K562 (cell line): Measurements from ENCODE around the gene MTMR3. TPM values are rescaled to one million over a fixed set of nuclear protein-coding genes. Genes with fewer than 3 reads are reported as not detected.

Experiments
- CSDE1 ChIP-seq, 2 experiments: fragments of 450-650 bp; IDR thresholded peaks; 2 replicates each; pipeline ENCODE4 v1.6.1; 2016; ENCODE audit warnings: mild to moderate bottlenecking in 1 of 2
- FOS ChIP-seq: IDR thresholded peaks from 3 replicates; pipeline ENCODE4 v1.6.1; 2011; ENCODE audit not compliant: insufficient read length; ENCODE audit errors: extremely low read depth
- MAFG ChIP-seq: fragments of 450-650 bp; conservative IDR thresholded peaks from 2 replicates; pipeline ENCODE4 v1.6.1; 2016; ENCODE audit warnings: missing genetic modification characterization, missing compliant biosample characterization
- MYBL2 ChIP-seq, 2 experiments: fragments of 450-650 bp in 1 of 2; sonication (generic) in 1 of 2; formaldehyde crosslinking in 1 of 2; IDR thresholded peaks; 2 replicates each; pipeline versions ENCODE4 v1.6.1 to v1.8.1; 2017 to 2022; ENCODE audit warnings: borderline replicate concordance in 1 of 2, inconsistent platforms in 1 of 2, low read depth in 1 of 2, mild to moderate bottlenecking in 1 of 2, missing genetic modification reagents in 1 of 2, moderate library complexity in 1 of 2
- SIX5 ChIP-seq, 2 experiments: IDR thresholded peaks; 2 replicates each; pipeline ENCODE4 v1.6.1; 2011; ENCODE audit warnings: low read length in 2 of 2, borderline replicate concordance in 1 of 2, low read depth in 1 of 2, mild to moderate bottlenecking in 1 of 2, moderate library complexity in 1 of 2; ENCODE audit not compliant: insufficient read depth in 1 of 2
- ZFP36 ChIP-seq: fragments of 150-350 bp; IDR thresholded peaks from 2 replicates; pipeline ENCODE4 v1.6.1; 2018; ENCODE audit warnings: low read length, low read depth; ENCODE audit not compliant: partially characterized antibody
- ZKSCAN3 ChIP-seq: fragments of 250-450 bp; sonication (Bioruptor Pico); IDR thresholded peaks from 2 replicates; pipeline ENCODE4 v1.4.0; 2020
- ZNF316 ChIP-seq: fragments of 450-650 bp; IDR thresholded peaks from 2 replicates; pipeline ENCODE4 v1.6.1; 2016
- ZNF354B ChIP-seq: fragments of 250-450 bp; sonication (Bioruptor Pico); IDR thresholded peaks from 2 replicates; pipeline ENCODE4 v1.4.0; 2020
- ZNF668 ChIP-seq: fragments of 250-450 bp; sonication (Bioruptor Pico); IDR thresholded peaks from 2 replicates; pipeline ENCODE4 v1.8.0; 2022; ENCODE audit warnings: mild to moderate bottlenecking, inconsistent platforms
- polyA plus RNA-seq, 8 experiments: library from polyadenylated mRNA; depleted of rRNA in 4 of 8; stranded (reverse) in 5 of 8; unstranded in 3 of 8; fragments of >200 nt; fragmentation: Nextera tagmentation in 2 of 8; fragmentation: Illumina TruSeq in 1 of 8; extraction: Ambion mirVana in 2 of 8; extraction: Trizol in 1 of 8; gene quantifications; 2 replicates each; pipeline versions ENCODE4 v1.2.1 to v1.2.3, GENCODE V29; 2011 to 2014; ENCODE audit warnings: inconsistent platforms in 1 of 8, missing spikeins in 1 of 8
- total RNA-seq, 7 experiments: library from RNA; depleted of rRNA in 6 of 7; stranded (reverse); fragments of >200 nt in 6 of 7; fragmentation: Illumina TruSeq in 2 of 7; extraction: Trizol in 2 of 7; gene quantifications; 2 replicates each; pipeline versions ENCODE4 v1.2.1 to v1.2.3, GENCODE V29; 2011 to 2021; ENCODE audit warnings: low replicate concordance in 1 of 7
- TF ChIP-seq, protein P1 (sequence below): fragments of 450-650 bp; IDR thresholded peaks from 2 replicates; pipeline ENCODE4 v1.6.1; 2016; ENCODE audit warnings: mild to moderate bottlenecking, moderate library complexity
- TF ChIP-seq, protein P2 (sequence below): fragments of 200-800 bp; sonication (Bioruptor generic); IDR thresholded peaks from 2 replicates; pipeline ENCODE4 v1.6.1; 2017; ENCODE audit warnings: missing genetic modification characterization, missing compliant biosample characterization
- TF ChIP-seq, protein P3 (sequence below): conservative IDR thresholded peaks from 2 replicates; pipeline ENCODE4 v1.6.1; 2011; ENCODE audit warnings: low read depth, mild to moderate bottlenecking, low read length; ENCODE audit not compliant: control insufficient read depth

Gene MTMR3
- total and polyA plus RNA-seq, 9 of the 15 experiments (the other 6 are each of a cell fraction or from before 2014, with no cell fraction given) = 1.6 to 13.7 (median 7.9) TPM

GRCh38 chr22:29937940-29938693 lies 55.1 kb downstream of the MTMR3 start (continued):
- TF ChIP-seq, protein P1, sequence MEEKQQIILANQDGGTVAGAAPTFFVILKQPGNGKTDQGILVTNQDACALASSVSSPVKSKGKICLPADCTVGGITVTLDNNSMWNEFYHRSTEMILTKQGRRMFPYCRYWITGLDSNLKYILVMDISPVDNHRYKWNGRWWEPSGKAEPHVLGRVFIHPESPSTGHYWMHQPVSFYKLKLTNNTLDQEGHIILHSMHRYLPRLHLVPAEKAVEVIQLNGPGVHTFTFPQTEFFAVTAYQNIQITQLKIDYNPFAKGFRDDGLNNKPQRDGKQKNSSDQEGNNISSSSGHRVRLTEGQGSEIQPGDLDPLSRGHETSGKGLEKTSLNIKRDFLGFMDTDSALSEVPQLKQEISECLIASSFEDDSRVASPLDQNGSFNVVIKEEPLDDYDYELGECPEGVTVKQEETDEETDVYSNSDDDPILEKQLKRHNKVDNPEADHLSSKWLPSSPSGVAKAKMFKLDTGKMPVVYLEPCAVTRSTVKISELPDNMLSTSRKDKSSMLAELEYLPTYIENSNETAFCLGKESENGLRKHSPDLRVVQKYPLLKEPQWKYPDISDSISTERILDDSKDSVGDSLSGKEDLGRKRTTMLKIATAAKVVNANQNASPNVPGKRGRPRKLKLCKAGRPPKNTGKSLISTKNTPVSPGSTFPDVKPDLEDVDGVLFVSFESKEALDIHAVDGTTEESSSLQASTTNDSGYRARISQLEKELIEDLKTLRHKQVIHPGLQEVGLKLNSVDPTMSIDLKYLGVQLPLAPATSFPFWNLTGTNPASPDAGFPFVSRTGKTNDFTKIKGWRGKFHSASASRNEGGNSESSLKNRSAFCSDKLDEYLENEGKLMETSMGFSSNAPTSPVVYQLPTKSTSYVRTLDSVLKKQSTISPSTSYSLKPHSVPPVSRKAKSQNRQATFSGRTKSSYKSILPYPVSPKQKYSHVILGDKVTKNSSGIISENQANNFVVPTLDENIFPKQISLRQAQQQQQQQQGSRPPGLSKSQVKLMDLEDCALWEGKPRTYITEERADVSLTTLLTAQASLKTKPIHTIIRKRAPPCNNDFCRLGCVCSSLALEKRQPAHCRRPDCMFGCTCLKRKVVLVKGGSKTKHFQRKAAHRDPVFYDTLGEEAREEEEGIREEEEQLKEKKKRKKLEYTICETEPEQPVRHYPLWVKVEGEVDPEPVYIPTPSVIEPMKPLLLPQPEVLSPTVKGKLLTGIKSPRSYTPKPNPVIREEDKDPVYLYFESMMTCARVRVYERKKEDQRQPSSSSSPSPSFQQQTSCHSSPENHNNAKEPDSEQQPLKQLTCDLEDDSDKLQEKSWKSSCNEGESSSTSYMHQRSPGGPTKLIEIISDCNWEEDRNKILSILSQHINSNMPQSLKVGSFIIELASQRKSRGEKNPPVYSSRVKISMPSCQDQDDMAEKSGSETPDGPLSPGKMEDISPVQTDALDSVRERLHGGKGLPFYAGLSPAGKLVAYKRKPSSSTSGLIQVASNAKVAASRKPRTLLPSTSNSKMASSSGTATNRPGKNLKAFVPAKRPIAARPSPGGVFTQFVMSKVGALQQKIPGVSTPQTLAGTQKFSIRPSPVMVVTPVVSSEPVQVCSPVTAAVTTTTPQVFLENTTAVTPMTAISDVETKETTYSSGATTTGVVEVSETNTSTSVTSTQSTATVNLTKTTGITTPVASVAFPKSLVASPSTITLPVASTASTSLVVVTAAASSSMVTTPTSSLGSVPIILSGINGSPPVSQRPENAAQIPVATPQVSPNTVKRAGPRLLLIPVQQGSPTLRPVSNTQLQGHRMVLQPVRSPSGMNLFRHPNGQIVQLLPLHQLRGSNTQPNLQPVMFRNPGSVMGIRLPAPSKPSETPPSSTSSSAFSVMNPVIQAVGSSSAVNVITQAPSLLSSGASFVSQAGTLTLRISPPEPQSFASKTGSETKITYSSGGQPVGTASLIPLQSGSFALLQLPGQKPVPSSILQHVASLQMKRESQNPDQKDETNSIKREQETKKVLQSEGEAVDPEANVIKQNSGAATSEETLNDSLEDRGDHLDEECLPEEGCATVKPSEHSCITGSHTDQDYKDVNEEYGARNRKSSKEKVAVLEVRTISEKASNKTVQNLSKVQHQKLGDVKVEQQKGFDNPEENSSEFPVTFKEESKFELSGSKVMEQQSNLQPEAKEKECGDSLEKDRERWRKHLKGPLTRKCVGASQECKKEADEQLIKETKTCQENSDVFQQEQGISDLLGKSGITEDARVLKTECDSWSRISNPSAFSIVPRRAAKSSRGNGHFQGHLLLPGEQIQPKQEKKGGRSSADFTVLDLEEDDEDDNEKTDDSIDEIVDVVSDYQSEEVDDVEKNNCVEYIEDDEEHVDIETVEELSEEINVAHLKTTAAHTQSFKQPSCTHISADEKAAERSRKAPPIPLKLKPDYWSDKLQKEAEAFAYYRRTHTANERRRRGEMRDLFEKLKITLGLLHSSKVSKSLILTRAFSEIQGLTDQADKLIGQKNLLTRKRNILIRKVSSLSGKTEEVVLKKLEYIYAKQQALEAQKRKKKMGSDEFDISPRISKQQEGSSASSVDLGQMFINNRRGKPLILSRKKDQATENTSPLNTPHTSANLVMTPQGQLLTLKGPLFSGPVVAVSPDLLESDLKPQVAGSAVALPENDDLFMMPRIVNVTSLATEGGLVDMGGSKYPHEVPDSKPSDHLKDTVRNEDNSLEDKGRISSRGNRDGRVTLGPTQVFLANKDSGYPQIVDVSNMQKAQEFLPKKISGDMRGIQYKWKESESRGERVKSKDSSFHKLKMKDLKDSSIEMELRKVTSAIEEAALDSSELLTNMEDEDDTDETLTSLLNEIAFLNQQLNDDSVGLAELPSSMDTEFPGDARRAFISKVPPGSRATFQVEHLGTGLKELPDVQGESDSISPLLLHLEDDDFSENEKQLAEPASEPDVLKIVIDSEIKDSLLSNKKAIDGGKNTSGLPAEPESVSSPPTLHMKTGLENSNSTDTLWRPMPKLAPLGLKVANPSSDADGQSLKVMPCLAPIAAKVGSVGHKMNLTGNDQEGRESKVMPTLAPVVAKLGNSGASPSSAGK = no peak
- TF ChIP-seq, protein P2, sequence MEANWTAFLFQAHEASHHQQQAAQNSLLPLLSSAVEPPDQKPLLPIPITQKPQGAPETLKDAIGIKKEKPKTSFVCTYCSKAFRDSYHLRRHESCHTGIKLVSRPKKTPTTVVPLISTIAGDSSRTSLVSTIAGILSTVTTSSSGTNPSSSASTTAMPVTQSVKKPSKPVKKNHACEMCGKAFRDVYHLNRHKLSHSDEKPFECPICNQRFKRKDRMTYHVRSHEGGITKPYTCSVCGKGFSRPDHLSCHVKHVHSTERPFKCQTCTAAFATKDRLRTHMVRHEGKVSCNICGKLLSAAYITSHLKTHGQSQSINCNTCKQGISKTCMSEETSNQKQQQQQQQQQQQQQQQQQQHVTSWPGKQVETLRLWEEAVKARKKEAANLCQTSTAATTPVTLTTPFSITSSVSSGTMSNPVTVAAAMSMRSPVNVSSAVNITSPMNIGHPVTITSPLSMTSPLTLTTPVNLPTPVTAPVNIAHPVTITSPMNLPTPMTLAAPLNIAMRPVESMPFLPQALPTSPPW (CRISPR knock-in tag) = peak; percentile 74
- TF ChIP-seq FOS (no peak), CSDE1 (IDR thresholded peaks at IDR 0.05) (no peak), ZKSCAN3 (CRISPR knock-in tag) (no peak), ZFP36 (no peak), ZNF354B (CRISPR knock-in tag) (no peak), ZNF316 (peak; percentile 33; the same call in 1 of the 2 replicates), MAFG (tag) (peak; percentile 42), SIX5 (IDR thresholded peaks at IDR 0.05; ENCODE audit: borderline replicate concordance in 1 of 2, insufficient read depth in 1 of 2, low read depth in 1 of 2, low read length in 2 of 2) (no peak), ZNF668 (CRISPR knock-in tag) (no peak), MYBL2 (IDR thresholded peaks at IDR 0.05; ENCODE audit: low read depth) (no peak), MYBL2 (CRISPR knock-in tag; IDR thresholded peaks at IDR 0.05; ENCODE audit: borderline replicate concordance) (no peak)
- TF ChIP-seq, protein P3, sequence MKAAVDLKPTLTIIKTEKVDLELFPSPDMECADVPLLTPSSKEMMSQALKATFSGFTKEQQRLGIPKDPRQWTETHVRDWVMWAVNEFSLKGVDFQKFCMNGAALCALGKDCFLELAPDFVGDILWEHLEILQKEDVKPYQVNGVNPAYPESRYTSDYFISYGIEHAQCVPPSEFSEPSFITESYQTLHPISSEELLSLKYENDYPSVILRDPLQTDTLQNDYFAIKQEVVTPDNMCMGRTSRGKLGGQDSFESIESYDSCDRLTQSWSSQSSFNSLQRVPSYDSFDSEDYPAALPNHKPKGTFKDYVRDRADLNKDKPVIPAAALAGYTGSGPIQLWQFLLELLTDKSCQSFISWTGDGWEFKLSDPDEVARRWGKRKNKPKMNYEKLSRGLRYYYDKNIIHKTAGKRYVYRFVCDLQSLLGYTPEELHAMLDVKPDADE = no peak
